Left ventricle myocardium superior (tissue), 1 donor: ENCODE measurements around the gene ETV2. TPM values are rescaled to one million over a fixed set of nuclear protein-coding genes. Genes with fewer than 3 reads are reported as not detected.
A peak's percentile ranks its signal among the peaks of the same experiment; 100 is the strongest.
"Not testable (repeated sequence)": the region's sequence is repeated elsewhere in the genome, so short reads cannot be mapped to it uniquely, and the experiment has no call there.

Experiments used
- ATAC-seq: fragments of 200-7000 bp; cut with Tn5 transposase; one replicate; pipeline ENCODE4 v1.9.1; 2020; ENCODE audit warnings: mild to moderate bottlenecking, moderate library complexity
- DNase-seq: peaks from one replicate; pipeline ENCODE4 v3.0.0-alpha.2; 2020
- intact Hi-C: fragments of 100-400 bp; cut with micrococcal nuclease; formaldehyde crosslinking; loops from one replicate; pipeline ENCODE4 v1.11.0; 2022
- long read RNA-seq: library from polyadenylated mRNA; unstranded; transcript quantifications from one replicate; pipeline ENCODE4 v2.0.0, GENCODE V29; 2021
- total RNA-seq: library from RNA; stranded (reverse); fragmentation: NEBNext Ultra II Directional; extraction: Animal tissue kit (Norgen Biotek cat#: 25700); gene quantifications from one replicate; pipeline ENCODE4 v1.2.1, GENCODE V29; 2021
- donor health status: DM: no; HTN: yes; CAD: no; lungs with severe emphysema.

The ETV2 gene, protein sequence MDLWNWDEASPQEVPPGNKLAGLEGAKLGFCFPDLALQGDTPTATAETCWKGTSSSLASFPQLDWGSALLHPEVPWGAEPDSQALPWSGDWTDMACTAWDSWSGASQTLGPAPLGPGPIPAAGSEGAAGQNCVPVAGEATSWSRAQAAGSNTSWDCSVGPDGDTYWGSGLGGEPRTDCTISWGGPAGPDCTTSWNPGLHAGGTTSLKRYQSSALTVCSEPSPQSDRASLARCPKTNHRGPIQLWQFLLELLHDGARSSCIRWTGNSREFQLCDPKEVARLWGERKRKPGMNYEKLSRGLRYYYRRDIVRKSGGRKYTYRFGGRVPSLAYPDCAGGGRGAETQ
- 0.27 TPM for total RNA-seq
- long read RNA-seq, partial matches to known transcripts = 0 of 1 reads
- long read RNA-seq, other reads (novel, unspliced or antisense) = 1 of 1 reads

DNA sequence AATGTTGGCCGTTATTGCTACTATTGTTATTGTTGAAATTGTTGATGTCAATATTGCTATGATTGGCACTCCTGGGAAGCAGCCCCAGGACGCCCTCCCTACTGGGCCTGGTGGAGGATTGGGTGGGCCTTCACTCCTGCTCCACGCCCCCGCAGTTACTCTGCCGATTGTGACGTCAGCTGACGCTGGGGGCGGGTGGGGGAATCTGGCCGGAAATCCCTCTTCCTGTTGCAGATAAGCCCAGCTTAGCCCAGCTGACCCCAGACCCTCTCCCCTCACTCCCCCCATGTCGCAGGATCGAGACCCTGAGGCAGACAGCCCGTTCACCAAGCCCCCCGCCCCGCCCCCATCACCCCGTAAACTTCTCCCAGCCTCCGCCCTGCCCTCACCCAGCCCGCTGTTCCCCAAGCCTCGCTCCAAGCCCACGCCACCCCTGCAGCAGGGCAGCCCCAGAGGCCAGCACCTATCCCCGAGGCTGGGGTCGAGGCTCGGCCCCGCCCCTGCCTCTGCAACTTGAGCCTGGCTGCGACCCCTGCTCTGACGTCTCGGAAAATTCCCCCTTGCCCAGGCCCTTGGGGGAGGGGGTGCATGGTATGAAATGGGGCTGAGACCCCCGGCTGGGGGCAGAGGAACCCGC, at the start of gene ETV2:
Gene ETV2 (plus strand): TSS at position 231 of the 637 bp plus-strand sequence. CDS start 716 bp downstream, outside the sequence.
- DNase-seq (peak; percentile 52), ATAC-seq (no peak)
- intact Hi-C loops = no loop called here

DNA sequence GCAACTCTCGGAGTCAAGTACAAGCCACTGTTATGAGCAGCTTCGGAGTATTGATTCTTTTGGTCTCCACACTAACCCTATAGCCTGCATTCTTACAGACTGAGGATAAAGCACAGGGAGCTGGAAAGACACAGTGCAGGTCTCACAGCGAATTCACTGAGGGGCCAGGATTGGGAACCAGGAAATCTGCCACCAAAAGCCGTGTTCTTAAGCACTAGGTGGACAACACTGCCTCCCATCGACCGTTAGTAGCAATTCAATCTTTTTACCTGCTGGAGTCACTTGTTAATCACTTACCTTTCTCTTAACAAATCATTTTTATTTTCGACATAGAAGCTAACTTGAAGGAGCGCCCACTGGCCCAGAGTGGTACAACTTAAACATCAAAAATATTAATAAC, 49.3 kb upstream of the ETV2 start:
- ATAC-seq (no peak), DNase-seq (no peak)
- intact Hi-C loops = no loop called here

DNA sequence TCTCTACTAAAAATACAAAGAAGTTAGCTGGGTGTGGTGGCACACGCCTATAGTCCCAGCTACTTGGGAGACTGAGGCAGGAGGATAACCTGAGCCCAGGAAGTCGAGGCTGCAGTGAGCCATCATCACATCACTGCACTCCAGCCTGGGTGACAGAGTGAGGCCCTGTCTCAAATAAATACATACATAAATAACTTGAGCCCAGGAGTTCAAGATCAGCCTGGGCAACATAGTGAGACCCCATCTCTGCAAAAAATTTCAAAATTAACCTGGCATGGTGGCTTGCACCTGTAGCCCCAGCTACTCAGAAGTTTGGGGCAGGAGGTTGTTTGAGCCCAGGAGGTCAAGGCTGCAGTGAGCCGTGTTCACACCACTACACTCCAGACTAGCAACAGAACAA, 46.5 kb upstream of the ETV2 start:
- DNase-seq, intact Hi-C loops, ATAC-seq: not testable (repeated sequence)

DNA sequence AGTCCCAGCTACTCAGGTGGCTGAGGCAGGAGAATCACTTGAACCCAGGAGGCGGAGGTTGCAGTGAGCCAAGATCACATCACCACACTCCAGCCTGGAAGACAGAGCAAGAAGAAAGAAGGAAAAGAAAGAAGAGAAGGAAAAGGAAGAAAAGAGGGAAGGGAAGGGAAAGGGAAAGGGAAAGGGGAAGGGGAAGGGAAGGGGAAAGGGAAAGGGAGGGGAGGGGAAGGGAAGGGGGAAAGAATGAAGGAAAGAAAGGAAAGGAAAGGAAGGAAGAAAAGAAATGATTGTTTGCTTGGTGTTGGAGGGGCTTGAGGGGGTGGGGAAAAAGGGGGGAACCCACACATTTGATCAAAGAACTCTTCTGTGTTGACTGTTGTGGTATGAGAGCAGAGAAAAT, 45.6 kb upstream of the ETV2 start:
- ATAC-seq = no peak
- intact Hi-C loops = no loop called here
- no peak for DNase-seq

DNA sequence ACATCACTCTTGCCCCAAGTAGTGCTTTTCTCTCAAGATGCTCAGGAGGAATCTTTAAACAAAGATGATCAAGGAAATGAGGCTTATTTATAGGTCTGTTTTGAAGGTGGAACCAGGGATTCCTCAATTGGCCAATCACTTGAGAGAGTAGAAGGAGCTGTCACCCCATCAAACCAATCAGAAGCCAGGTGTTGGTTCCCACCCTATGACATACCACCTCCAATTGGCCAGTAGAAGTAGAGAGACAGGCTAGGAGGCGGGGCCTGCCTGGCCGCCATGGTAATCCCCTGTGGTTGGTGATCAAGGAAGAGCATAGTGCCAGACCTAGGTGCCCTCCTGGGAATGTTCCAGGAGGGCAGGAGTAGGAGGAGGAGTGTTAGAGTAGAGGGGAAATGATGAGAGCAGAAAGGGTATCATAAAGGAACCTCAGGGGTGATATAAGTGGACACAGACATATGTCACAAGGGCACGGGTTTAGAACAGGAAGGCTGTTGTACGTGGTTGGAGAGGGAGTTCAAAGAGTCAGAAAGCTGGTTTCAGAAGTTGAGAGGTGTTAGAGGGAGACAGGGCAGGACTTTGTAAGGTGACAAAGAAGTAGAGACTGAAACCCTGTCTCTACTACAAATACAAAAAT, 45.1 kb upstream of the ETV2 start:
- DNase-seq = no peak
- no peak for ATAC-seq
- intact Hi-C loops = no loop called here

DNA sequence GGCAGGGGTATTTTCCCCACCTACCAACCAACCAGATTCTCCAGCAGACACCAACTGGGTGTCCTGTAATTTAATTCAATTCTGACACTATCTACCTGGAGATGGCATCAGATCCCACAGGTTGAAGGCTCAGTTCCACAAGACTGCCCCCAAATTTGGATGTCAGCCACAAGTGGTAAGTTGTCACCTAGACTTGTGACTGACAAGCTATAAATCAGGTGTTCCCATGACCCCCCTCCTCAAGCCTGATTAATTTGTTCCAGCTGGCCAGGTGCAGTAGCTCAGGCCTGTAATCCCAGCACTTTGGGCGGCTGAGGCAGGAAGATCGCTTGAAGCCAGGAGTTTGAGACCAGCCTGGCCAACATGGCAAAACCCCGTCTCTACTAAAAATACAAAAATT, 39.6 kb upstream of the ETV2 start:
- ATAC-seq = no peak
- intact Hi-C loops = no loop called here

DNA sequence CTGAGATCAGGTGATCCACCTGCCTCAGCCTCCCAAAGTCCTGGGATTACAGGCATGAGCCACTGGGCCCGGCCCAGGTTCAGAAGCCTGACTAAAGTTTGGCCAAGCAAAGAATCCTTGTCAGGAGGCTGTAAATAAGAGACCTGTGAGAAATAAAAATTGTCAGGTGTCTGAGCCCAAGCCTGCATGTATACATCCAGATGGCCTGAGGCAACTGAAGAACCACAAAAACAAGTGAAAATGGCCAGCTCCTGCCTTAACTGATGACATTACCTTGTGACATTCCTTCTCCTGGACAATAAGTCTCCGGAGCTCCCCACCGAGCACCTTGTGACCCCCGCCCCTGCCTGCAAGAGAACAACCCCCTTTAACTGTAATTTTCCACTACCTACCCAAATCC, 37.1 kb upstream of the ETV2 start:
- ATAC-seq, intact Hi-C loops, DNase-seq: not testable (repeated sequence)

More for the DNA sequence above, 39.6 kb upstream of the ETV2 start:
- no peak for DNase-seq

DNA sequence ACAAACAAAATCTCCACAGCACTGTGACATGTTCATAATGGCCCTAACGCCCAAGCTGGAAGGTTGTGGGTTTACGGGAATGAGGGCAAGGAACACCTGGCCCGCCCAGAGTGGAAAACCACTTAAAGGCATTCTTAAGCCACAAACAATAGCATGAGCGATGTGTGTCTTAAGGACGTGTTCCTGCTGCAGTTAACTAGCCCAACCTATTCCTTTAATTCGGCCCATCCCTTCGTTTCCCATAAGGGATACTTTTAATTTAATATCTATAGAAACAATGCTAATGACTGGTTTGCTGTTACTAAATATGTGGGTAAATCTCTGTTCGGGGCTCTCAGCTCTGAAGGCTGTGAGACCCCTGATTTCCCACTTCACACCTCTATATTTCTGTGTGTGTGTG, 34.4 kb upstream of the ETV2 start:
- DNase-seq, intact Hi-C loops, ATAC-seq: not testable (repeated sequence)

DNA sequence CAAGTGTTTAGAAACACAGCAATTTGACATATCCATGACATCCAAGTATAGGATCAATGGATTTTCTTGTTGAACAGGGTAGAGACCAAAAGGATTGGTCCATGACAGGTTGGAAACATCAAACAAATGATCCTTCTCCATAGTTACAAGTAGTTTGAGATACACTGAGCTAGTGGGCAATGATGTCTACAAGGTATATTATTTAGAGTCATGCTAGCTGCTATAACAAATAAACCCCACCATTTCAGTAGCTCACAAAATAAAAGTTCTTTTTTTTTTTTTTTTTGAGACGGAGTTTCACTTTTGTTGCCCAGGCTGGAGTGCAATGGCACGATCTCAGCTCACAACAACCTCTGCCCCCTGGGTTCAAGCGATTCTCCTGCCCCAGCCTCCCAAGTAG, 33.9 kb upstream of the ETV2 start:
- ATAC-seq (no peak), DNase-seq (no peak)
- intact Hi-C loops = no loop called here

DNA sequence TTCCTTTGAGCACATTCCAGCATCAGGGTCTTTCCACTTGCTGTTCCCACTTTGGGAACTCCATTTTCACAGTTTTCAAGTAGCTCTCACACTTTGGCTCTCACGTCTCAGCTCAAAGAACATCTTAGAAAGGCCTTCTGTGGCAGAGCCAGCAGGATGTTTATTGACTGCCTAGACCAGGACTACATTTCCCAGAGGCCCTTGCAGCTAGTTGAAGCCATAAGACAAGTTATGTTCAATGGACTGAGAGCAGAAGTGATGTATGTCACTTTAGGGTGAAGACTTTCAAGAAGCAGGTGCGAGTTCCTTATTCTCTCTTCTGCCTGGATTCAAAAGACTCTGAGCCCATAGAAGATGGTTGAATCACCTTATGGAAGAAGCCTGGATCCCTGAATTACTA, 33.3 kb upstream of the ETV2 start:
- intact Hi-C loops = no loop called here
- DNase-seq (no peak), ATAC-seq (no peak)

DNA sequence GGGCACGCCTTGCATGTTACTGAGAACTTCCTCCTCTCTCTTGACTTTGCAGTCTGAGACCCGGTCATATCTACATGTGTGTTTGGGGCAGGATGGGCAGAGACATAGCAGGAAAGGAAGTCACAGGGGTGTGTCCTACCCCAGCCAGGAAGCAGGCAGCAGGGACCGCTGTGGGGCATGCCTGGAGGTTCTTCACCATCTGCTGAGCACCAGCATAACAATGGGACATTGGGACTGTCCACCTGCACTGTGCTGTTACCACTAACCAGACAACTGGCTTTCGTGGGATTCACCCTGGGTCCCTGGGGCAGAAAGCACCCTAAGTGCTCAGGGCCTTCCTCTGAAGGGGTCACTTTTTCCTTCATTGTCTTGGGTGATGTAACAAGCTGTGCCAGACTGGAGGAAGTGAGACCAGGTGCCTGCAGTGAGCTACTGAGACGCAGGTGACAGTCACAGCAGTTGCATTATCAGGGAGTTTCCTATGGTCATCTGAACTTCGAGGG, 31.6 kb upstream of the ETV2 start:
- no peak for ATAC-seq
- intact Hi-C loops = no loop called here
- DNase-seq = no peak

DNA sequence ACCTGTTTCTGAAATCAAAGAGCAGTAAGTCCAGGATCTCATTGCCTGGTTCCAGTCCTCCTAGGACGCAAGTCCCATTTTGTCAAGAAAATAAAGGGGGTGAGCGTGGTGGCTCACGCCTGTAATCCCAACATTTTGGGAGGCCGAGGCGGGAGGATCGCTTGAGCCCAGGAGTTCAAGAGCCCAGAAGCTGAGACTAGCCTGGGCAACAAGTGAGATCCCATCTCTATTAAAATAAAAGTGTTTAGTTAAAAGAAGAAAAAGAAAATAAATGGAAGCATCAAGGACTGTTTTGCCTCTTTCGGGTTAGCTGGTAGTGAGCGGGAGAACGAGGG, 29.4 kb upstream of the ETV2 start:
- intact Hi-C loops = no loop called here
- DNase-seq (no peak), ATAC-seq (no peak)

DNA sequence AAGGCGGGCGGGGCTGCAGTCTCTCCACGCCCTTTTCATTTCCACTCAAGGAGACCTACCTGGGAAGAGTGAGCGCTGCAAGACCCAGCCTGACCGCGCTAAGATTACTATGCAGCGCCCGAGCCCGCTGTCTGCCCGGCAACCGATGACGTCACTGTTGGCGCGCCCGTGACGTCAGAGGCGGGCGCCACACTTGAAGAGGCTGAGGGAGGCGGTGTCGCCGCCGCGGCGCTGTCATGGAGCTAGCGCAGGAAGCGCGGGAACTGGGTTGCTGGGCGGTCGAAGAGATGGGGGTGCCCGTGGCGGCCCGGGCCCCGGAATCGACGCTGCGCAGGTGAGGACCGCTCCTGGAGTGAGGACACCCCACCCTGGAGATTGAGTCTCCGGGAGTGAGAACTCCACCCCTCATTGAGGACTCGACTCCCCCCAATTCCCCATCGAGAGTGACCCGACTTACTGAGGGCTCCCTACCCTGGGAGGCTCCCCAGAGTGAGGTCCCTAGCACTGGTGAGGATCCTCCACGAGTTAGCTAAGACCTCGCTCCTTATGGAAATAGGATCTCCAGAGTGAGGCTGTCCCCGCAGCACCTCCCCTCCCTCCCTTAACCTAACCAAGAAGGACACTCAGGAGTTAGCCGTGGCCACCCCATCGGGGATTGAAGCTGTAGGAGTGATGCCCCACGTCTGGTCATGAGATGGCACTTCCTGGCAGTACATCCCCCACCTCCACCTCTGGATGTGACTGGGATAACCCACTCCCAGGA, 28.8 kb upstream of the ETV2 start, which contains the start of gene HAUS5:
Gene HAUS5 (plus strand): TSS at position 177 of the 763 bp plus-strand sequence. CDS start 60 bp downstream, at position 237.
- peak; percentile 97 for DNase-seq
- peak; percentile 98 for ATAC-seq
- intact Hi-C loops = no loop called here

DNA sequence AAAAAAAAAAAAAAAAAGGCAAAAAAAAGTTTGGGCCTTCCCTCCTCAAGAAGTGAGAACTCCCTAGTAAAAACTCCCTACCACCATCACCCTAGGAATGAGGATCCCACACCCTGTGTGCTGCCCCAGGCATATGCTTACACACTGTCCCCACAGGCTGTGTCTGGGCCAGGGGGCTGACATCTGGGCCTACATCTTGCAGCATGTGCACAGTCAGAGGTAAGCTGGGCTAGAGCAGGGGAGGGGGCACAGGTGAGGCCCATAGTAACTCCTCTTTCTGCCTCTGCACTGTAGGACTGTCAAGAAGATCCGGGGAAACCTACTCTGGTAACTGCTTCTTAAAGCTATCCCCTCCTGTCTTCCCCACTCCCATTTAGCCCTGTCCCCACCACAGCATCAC, 28.0 kb upstream of the ETV2 start:
- DNase-seq (no peak), ATAC-seq (no peak)
- intact Hi-C loops = no loop called here

DNA sequence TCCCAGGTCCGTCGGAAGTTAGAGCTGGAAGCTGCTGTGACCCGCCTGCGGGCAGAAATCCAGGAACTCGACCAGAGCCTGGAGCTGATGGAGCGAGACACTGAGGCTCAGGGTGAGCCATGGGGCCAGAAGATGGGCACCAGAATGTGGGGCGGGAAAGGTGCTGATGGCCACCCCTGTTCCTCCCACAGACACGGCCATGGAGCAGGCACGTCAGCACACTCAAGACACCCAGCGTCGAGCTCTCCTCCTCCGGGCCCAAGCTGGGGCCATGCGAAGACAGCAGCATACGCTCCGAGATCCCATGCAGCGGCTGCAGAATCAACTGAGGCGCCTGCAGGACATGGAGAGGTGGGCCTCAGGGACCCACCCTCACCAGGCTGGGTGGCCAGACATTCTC, 26.5 kb upstream of the ETV2 start:
- DNase-seq = no peak
- no peak for ATAC-seq
- intact Hi-C loops = no loop called here

DNA sequence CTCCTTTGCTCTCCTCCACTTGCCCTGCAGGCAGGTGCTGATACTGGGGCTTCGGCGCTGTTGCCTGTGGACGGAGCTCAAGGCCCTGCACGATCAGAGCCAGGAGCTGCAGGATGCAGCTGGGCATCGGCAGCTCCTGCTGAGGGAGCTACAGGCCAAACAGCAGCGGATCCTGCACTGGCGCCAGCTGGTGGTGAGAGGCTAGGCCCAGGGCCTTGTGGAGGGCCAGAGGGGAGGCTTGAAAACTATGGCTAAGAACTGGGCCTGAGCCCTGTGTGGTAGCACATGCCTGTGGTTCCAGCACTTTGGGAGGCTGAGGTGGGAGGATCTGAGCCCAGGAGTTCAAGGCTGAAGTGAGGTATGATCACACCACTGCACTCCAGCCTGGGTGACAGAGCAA, 22.7 kb upstream of the ETV2 start:
- intact Hi-C loops = no loop called here

DNA sequence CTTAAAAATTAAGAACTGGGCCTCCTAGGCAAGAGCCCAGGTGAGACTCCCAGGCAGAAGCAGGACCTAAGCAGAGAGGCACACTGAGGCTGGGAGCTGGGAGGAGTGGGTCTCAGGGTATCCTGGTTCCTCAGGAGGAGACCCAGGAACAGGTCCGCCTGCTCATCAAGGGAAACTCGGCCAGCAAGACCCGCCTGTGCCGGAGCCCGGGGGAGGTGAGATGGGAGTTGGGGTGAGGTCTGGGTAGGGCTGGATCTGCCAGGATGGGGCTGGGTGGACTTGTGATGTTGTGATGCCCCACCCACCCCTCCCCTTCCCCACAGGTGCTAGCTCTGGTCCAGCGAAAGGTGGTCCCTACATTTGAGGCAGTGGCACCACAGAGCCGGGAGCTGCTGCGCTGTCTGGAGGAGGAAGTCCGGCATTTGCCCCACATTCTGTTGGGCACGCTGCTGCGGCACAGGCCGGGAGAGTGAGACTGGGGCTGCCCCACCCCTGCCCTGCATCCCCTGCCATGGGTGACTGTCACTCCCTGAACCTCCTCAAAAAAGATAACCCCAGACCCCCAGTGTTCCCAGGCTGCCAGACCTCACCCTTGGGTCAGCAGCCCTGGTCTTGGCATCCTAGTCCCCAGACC, 22.1 kb upstream of the ETV2 start:
- intact Hi-C loops = no loop called here
- DNase-seq (no peak), ATAC-seq (no peak)

More for the DNA sequence above, 22.7 kb upstream of the ETV2 start:
- ATAC-seq (no peak), DNase-seq (no peak)

DNA sequence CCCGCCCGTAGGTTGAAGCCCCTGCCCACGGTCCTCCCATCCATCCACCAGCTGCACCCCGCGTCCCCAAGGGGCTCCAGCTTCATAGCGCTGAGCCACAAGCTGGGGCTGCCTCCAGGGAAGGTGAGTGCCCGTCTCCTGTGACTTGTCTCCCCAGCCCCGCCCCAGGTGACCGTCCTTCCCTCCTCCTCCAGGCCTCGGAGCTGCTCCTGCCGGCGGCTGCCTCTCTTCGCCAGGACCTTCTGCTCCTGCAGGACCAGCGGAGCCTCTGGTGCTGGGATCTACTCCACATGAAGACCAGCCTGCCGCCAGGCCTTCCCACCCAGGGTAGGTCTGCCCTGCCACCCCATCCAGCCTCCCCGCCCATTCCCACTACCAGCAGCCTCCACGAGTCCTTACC, 21.5 kb upstream of the ETV2 start:
- ATAC-seq (no peak), DNase-seq (no peak)
- intact Hi-C loops = no loop called here

DNA sequence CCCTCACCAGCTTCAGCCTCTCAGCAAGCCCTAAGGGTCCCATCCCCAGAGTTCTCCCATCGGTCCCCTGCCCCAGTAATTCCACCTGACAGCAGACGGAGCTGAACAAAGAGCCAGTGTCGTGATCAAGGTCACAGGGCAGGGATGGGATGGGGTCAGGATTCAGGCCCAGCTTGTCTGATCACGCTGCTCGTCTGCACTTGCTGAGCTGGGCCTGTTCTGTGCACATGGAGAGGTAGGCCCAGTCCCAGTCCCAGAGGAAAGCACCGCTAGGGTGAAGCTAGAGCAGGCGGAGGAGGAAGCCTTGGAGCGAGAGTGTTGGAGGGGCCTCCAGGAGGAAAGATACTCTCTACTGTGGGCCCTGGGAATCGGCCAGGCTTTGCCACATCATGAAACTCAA, 19.8 kb upstream of the ETV2 start:
- DNase-seq (no peak), ATAC-seq (no peak)
- intact Hi-C loops = no loop called here
